ENCODE data around the gene PRLH.

PRLH gene

DNA sequence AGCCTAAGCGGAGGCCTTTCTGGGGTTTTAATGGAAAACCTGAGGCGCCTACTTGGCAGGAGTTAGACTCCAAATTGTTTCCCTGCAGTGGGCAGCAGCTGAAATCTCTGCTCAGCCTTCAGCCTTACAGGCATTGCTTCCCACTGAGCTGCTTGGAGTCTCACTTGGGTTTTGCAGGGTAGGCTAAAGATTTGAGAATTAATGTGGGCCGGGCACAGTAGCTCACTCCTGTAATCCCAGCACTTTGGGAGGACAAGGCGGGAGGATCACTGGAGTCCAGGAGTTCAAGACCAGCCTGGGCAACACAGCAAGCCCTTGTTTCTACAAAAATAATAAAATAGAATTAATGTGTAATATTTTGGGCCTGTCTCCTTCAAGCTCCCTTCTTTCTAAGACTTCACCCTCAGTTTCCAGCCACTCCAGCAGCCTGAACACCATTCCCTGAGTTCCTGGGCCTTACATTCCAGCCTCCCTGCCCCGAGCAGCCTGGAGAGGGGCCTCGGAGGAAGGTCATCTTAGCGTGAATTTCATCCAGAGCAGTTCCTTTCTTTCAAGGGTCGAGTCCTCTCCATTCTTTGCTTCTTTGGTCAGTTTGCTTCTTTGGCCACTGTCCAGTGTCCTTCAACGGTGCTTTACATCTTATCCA, 33.2 kb downstream of the PRLH start (continued):
- TF ChIP-seq, protein P1, sequence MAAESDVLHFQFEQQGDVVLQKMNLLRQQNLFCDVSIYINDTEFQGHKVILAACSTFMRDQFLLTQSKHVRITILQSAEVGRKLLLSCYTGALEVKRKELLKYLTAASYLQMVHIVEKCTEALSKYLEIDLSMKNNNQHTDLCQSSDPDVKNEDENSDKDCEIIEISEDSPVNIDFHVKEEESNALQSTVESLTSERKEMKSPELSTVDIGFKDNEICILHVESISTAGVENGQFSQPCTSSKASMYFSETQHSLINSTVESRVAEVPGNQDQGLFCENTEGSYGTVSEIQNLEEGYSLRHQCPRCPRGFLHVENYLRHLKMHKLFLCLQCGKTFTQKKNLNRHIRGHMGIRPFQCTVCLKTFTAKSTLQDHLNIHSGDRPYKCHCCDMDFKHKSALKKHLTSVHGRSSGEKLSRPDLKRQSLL (tag by site-specific recombination; IDR thresholded peaks at IDR 0.05): no peak
- TF ChIP-seq ZNF112 (tag by site-specific recombination; IDR thresholded peaks at IDR 0.05): no peak
- no peak for TF ChIP-seq ZNF37A (tag by site-specific recombination; IDR thresholded peaks at IDR 0.05)
- TF ChIP-seq, protein P2, sequence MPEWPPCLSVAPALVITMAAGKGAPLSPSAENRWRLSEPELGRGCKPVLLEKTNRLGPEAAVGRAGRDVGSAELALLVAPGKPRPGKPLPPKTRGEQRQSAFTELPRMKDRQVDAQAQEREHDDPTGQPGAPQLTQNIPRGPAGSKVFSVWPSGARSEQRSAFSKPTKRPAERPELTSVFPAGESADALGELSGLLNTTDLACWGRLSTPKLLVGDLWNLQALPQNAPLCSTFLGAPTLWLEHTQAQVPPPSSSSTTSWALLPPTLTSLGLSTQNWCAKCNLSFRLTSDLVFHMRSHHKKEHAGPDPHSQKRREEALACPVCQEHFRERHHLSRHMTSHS (tag by site-specific recombination; IDR thresholded peaks at IDR 0.05): no peak

DNA sequence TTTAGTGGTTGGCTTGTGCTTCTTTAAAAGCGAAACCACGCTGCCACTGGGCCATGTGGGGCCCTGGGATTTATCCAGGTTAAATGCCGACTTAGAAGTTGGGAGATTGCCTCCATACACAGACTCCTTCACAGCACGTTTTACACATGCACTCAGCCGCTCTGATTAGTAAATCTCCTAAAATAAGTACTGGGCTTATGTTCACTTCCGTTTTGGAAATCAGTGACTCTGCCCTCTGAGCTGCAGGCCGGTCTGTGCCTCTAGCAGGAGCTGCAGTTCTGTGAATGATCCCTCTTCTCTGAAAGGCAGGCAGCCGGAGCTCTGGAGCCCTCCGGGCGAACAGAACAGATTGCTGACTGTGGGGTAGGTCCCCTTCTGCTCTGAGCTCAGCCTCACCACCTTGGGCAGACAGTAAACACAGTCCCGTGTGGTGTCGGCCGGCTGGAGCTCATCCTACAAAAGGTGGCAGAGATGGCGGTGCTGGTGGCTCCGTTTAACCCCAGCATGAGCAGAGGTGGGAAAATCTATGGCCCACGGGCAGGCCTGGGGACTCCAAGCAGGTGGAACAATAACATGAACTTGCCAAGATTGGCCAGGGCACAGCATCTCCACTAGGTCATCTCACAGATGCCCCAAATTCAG, 34.0 kb downstream of the PRLH start:
- TF ChIP-seq, protein P3, sequence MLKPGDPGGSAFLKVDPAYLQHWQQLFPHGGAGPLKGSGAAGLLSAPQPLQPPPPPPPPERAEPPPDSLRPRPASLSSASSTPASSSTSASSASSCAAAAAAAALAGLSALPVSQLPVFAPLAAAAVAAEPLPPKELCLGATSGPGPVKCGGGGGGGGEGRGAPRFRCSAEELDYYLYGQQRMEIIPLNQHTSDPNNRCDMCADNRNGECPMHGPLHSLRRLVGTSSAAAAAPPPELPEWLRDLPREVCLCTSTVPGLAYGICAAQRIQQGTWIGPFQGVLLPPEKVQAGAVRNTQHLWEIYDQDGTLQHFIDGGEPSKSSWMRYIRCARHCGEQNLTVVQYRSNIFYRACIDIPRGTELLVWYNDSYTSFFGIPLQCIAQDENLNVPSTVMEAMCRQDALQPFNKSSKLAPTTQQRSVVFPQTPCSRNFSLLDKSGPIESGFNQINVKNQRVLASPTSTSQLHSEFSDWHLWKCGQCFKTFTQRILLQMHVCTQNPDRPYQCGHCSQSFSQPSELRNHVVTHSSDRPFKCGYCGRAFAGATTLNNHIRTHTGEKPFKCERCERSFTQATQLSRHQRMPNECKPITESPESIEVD (tag by site-specific recombination; IDR thresholded peaks at IDR 0.05): no peak
- TF ChIP-seq ZNF132 (tag by site-specific recombination; IDR thresholded peaks at IDR 0.05; ENCODE audit: borderline replicate concordance) (no peak), ZNF366 (tag by site-specific recombination; conservative IDR thresholded peaks at IDR 0.05) (no peak), ZNF391 (tag by site-specific recombination; IDR thresholded peaks at IDR 0.05; ENCODE audit: borderline replicate concordance, low read depth) (no peak), ZNF24 (tag by site-specific recombination; IDR thresholded peaks at IDR 0.05) (no peak), ZNF341 (tag by site-specific recombination; IDR thresholded peaks at IDR 0.05; ENCODE audit: low read depth) (no peak), ZNF514 (tag by site-specific recombination; IDR thresholded peaks at IDR 0.05) (no peak), ZIC2 (tag by site-specific recombination; IDR thresholded peaks at IDR 0.05) (no peak), ZNF23 (tag by site-specific recombination; IDR thresholded peaks at IDR 0.05; ENCODE audit: borderline replicate concordance) (no peak), ZBTB48 (tag by site-specific recombination; IDR thresholded peaks at IDR 0.05) (no peak), ZNF239 (tag by site-specific recombination; IDR thresholded peaks at IDR 0.05) (no peak), KLF16 (tag by site-specific recombination; IDR thresholded peaks at IDR 0.05) (no peak), ZFHX2 (tag by site-specific recombination; conservative IDR thresholded peaks at IDR 0.05) (no peak)
- TF ChIP-seq, protein P4, sequence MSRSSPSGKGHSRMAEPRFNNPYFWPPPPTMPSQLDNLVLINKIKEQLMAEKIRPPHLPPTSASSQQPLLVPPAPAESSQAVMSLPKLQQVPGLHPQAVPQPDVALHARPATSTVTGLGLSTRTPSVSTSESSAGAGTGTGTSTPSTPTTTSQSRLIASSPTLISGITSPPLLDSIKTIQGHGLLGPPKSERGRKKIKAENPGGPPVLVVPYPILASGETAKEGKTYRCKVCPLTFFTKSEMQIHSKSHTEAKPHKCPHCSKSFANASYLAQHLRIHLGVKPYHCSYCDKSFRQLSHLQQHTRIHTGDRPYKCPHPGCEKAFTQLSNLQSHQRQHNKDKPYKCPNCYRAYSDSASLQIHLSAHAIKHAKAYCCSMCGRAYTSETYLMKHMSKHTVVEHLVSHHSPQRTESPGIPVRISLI (tag by site-specific recombination; IDR thresholded peaks at IDR 0.05): no peak
- TF ChIP-seq, protein P5, sequence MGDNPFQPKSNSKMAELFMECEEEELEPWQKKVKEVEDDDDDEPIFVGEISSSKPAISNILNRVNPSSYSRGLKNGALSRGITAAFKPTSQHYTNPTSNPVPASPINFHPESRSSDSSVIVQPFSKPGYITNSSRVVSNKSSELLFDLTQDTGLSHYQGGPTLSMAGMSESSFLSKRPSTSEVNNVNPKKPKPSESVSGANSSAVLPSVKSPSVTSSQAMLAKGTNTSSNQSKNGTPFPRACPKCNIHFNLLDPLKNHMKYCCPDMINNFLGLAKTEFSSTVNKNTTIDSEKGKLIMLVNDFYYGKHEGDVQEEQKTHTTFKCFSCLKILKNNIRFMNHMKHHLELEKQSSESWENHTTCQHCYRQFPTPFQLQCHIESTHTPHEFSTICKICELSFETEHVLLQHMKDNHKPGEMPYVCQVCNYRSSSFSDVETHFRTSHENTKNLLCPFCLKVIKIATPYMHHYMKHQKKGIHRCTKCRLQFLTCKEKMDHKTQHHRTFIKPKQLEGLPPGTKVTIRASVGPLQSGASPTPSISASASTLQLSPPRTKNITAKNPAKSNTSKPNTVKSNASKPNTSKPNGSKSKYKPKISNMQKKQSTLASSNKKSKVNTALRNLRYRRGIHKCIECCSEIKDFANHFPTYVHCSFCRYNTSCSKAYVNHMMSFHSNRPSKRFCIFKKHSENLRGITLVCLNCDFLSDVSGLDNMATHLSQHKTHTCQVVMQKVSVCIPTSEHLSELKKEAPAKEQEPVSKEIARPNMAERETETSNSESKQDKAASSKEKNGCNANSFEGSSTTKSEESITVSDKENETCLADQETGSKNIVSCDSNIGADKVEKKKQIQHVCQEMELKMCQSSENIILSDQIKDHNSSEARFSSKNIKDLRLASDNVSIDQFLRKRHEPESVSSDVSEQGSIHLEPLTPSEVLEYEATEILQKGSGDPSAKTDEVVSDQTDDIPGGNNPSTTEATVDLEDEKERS (tag by site-specific recombination; IDR thresholded peaks at IDR 0.05): no peak
- TF ChIP-seq, protein P6, sequence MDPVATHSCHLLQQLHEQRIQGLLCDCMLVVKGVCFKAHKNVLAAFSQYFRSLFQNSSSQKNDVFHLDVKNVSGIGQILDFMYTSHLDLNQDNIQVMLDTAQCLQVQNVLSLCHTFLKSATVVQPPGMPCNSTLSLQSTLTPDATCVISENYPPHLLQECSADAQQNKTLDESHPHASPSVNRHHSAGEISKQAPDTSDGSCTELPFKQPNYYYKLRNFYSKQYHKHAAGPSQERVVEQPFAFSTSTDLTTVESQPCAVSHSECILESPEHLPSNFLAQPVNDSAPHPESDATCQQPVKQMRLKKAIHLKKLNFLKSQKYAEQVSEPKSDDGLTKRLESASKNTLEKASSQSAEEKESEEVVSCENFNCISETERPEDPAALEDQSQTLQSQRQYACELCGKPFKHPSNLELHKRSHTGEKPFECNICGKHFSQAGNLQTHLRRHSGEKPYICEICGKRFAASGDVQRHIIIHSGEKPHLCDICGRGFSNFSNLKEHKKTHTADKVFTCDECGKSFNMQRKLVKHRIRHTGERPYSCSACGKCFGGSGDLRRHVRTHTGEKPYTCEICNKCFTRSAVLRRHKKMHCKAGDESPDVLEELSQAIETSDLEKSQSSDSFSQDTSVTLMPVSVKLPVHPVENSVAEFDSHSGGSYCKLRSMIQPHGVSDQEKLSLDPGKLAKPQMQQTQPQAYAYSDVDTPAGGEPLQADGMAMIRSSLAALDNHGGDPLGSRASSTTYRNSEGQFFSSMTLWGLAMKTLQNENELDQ (tag by site-specific recombination; IDR thresholded peaks at IDR 0.05; ENCODE audit: low read depth): no peak
- no peaks in the 10 kb centered on the region for H3K9me3 ChIP-seq (ENCODE audit: control insufficient read depth, insufficient read depth, low read depth, low read length)
- ChIA-PET POLR2A (interaction anchor here (1.1 kb wide), 1 partner anchor 30 kb away, joined by 3 read pairs; no protein-coding TSS in a partner anchor), CTCF (interaction anchor here (0.6 to 0.7 kb wide), 2 partner anchors 26 to 165 kb away, joined by 3 to 5 read pairs; no protein-coding TSS in a partner anchor)
- no peaks in the 10 kb centered on the region for H3K36me3 ChIP-seq (ENCODE audit: control insufficient read depth in 2 of 2, insufficient read depth in 1 of 2, low read length in 2 of 2)
- no peaks in the 10 kb centered on the region for H3K4me1 ChIP-seq (ENCODE audit: control insufficient read depth, insufficient read depth, low read length)
- no peak overlapping the region for H3K27ac ChIP-seq (ENCODE audit: extremely low read depth, low read depth, low read length)
- H3K4me3 ChIP-seq (ENCODE audit: low read depth, low read length): no peak overlapping the region

Measured in HEK293 (cell line).